Cardiac muscle cell (in vitro differentiated cells and primary cell): Measurements from ENCODE around the gene EML6. TPM values are rescaled to one million over a fixed set of nuclear protein-coding genes. Genes with fewer than 3 reads are reported as not detected.
A peak's percentile ranks its signal among the peaks of the same experiment; 100 is the strongest.

Source experiments
- DNase-seq, 2 donors: peaks; one replicate each; pipeline versions ENCODE4 v3.0.0 to v3.0.0-alpha.2; 2010 to 2017; ENCODE audit warnings: low read depth in 1 of 2, low spot score in 1 of 2
- H3K27ac ChIP-seq: fragments of 200-600 bp; sonication (generic); 2 replicates; pipeline ENCODE4 v1.5.1; 2016
- H3K27me3 ChIP-seq: fragments of 200-600 bp; sonication (generic); 2 replicates; pipeline ENCODE4 v1.6.0; 2016; ENCODE audit warnings: control low read depth
- H3K36me3 ChIP-seq: fragments of 200-600 bp; sonication (generic); 2 replicates; pipeline ENCODE4 v1.5.1; 2016; ENCODE audit warnings: control low read depth
- H3K4me1 ChIP-seq: fragments of 200-600 bp; sonication (generic); 2 replicates; pipeline ENCODE4 v1.8.1; 2017; ENCODE audit warnings: low read depth, mild to moderate bottlenecking, mixed run types
- H3K4me3 ChIP-seq: fragments of 200-600 bp; sonication (generic); 2 replicates; pipeline ENCODE4 v1.5.1; 2016; ENCODE audit warnings: mild to moderate bottlenecking
- H3K9me3 ChIP-seq: fragments of 200-600 bp; sonication (generic); 2 replicates; pipeline ENCODE4 v1.5.1; 2017; ENCODE audit warnings: low read depth, mild to moderate bottlenecking, control low read depth
- polyA plus RNA-seq: library from polyadenylated mRNA; unstranded; fragments of >200 nt; fragmentation: Nextera tagmentation; extraction: Ambion mirVana; gene quantifications from 2 replicates; pipeline ENCODE4 v1.2.1, GENCODE V29; 2016
- total RNA-seq: library from RNA; depleted of rRNA; stranded (reverse); fragments of >200 nt; gene quantifications from 2 replicates; pipeline ENCODE4 v1.2.3, GENCODE V29; 2016
- TF ChIP-seq, protein P1 (sequence below): IDR thresholded peaks from 2 replicates; pipeline ENCODE4 v1.5.1; 2012; ENCODE audit warnings: low read depth, mild to moderate bottlenecking, low read length

The EML6 gene
- total and polyA plus RNA-seq, 2 experiments from 2014 or later, result 0.89 to 1.3 TPM

DNA sequence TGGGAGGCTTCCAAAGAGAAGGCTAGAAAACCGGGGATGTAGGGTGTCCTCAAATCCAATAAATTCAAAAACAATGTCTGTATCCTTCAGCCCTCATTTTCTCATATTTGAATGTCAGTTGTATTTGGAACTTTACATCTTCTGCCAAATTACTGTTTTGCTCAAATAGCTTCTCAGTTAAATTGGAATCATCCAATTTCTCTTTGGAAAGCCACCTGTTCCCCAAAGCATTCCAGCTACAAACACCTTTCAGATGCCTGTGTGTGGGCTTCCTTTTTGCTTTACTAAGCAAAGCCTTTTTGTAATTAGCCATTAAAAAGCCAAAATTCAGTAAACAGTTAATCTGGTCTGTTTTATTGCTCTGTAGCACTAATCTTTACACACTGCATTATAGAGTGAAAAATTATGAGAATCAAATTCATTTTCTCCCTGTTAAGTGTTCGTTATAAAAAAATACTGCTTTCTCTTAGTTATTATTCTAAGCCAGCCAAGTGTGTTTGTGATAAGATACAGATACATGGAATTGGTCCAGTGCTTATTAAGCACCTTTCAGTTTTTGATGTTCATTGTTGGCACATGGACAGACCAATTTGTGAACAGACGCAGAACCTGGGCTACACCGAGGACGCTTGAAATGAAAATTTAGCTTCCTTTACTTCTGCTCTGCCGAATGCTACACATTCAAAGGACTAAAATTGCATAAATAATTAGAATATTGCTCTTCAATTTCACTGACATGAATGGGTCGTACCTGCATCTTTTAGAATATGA lies 175.2 kb downstream of the EML6 start:
- DNase-seq, result no peak
- Histone ChIP-seq H3K4me1 (no peaks in the 10 kb centered on the region), H3K4me3 (no peak overlapping the region), H3K27me3 (peaks cover 16% of the 10 kb centered on the region), H3K27ac (no peak overlapping the region), H3K9me3 (no peaks in the 10 kb centered on the region), H3K36me3 (no peaks in the 10 kb centered on the region)
- TF ChIP-seq, protein P1, sequence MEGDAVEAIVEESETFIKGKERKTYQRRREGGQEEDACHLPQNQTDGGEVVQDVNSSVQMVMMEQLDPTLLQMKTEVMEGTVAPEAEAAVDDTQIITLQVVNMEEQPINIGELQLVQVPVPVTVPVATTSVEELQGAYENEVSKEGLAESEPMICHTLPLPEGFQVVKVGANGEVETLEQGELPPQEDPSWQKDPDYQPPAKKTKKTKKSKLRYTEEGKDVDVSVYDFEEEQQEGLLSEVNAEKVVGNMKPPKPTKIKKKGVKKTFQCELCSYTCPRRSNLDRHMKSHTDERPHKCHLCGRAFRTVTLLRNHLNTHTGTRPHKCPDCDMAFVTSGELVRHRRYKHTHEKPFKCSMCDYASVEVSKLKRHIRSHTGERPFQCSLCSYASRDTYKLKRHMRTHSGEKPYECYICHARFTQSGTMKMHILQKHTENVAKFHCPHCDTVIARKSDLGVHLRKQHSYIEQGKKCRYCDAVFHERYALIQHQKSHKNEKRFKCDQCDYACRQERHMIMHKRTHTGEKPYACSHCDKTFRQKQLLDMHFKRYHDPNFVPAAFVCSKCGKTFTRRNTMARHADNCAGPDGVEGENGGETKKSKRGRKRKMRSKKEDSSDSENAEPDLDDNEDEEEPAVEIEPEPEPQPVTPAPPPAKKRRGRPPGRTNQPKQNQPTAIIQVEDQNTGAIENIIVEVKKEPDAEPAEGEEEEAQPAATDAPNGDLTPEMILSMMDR, result no peak

DNA sequence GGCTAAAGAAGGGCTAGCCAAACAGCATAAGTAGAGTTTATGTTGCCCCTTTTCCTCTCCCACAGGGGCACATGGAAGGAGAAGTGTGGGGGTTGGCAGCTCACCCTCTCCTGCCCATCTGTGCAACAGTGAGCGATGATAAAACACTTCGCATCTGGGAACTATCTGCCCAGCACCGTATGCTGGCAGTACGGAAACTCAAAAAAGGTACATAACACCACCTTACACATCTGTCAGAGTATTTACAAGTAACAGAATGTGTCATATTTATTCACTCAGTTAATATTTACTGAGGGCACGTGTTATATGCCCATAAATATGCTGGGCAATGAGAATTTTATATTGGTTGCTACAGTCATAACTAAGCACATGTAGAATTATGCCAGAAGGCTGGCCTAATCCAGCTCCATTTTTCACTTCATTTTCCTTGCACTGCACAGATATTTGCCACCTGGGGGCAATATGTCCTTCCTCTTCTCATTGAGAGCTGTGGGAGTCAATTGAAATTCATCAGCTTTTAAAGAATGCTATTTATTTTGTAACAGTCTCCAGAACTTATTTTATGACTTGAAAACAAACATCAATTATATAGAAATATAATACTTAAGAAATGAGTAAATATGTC lies 176.2 kb downstream of the EML6 start:
- Histone ChIP-seq H3K4me3 (no peak overlapping the region), H3K36me3 (no peaks in the 10 kb centered on the region), H3K27me3 (peaks cover 16% of the 10 kb centered on the region), H3K9me3 (no peaks in the 10 kb centered on the region), H3K4me1 (no peaks in the 10 kb centered on the region), H3K27ac (no peak overlapping the region)
- TF ChIP-seq, protein P1, result peak; percentile 71
- peak; percentile 59 to 76 for DNase-seq

DNA sequence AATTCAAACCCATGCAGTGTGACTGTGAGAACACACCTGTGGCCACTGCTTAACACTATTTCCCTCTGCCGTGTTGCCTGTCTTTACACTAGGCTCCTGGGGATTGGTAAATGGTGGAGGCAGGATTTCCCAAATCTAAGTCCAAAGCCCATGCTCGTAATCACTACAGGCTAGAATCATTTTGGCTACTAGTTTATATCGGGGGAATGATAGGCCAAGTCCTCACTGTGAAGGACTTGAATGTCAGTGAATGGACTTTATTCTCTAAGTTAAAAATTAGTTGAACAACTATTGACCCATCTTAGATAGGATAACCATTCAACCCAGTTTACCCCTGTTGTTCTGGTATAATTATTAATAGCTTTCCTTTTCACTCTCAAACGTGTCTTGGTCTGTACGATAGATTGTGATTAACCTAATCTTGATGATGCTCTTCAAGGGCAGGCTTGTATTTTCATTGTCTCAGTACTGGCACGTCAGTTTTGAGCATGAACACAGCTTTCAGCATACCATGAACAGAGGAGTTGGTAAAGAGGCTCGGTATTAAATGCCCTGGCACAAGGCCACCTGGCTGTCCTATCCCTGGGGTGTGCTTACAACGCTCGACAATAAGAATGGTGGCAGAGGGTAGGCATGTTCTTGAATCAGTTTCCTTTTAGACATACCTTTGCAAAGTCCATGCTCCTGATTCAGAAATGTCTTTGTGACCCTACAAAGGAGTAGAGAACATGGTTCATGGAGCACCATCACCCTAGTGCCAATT lies 177.9 kb downstream of the EML6 start:
- TF ChIP-seq, protein P1, result no peak
- H3K27ac ChIP-seq, result no peak overlapping the region
- no peaks in the 10 kb centered on the region for H3K36me3 ChIP-seq
- no peaks in the 10 kb centered on the region for H3K4me1 ChIP-seq
- H3K27me3 ChIP-seq, result peaks cover 16% of the 10 kb centered on the region
- no peak overlapping the region for H3K4me3 ChIP-seq
- H3K9me3 ChIP-seq, result no peaks in the 10 kb centered on the region
- DNase-seq, result no peak

DNA sequence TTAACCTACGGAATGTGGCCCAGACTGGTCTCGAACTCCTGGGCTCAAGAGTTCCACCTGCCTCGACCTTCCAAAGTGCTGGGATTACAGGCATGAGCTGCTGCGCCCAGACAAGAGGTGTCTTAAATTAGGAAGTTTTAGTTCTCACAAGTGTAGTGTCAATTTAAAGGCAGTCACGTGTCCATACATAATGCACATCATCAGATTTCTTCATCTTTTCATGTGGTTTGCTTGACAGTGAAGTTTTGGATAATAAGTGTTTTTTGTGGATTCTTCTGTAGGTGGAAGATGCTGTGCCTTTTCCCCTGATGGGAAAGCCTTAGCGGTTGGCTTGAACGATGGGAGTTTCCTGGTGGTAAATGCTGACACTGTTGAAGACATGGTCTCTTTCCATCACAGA lies 179.3 kb downstream of the EML6 start:
- Histone ChIP-seq H3K27ac (no peak overlapping the region), H3K4me3 (no peak overlapping the region), H3K27me3 (peaks cover 14% of the 10 kb centered on the region), H3K4me1 (no peaks in the 10 kb centered on the region), H3K9me3 (no peaks in the 10 kb centered on the region), H3K36me3 (no peaks in the 10 kb centered on the region)
- TF ChIP-seq, protein P1, result no peak
- no peak for DNase-seq

DNA sequence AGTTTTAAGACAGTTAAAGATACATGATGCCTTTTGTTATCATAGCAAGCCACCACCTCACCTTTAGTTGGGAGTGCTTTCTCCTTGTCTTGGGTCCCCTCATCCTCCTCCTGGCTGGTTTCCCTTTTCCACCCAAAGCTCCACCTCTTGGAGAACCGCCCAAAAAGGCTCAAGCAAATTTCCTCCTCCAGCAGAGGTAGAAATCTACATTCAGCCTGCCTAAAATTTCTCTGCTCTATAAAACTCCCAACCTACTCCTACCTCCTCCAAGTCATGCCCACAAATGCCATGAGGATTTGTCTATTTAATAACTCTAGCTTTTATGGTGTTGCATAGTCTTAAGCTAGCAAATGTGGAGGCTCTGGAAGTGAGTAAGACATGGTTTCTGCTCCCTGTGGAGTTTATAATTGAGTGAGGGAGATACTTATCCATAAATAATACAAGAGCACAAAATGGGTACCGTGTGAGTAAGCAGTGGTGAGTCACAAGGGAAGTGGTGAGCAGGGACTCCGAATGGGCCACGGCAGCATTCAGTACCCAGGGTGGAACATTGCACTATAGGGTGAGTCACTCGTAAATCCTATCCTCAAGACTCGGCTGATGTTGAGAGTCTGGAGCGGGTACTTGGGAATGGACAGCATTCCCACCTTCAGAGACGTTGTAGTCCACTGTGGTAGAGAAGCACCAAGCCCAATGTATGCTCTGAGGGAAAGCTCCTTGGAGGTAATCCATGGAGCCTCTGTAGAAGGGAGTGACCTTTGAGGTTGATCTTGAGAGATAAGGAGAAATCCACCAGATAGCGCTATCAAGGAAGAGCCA lies 180.5 kb downstream of the EML6 start:
- H3K4me3 ChIP-seq, result no peak overlapping the region
- DNase-seq, result peak in 1 of 2 donors; percentile 94
- TF ChIP-seq, protein P1, result no peak

More for the DNA sequence above, 180.5 kb downstream of the EML6 start:
- Histone ChIP-seq H3K27me3 (peaks cover 9% of the 10 kb centered on the region), H3K27ac (no peak overlapping the region), H3K4me1 (no peaks in the 10 kb centered on the region), H3K36me3 (no peaks in the 10 kb centered on the region), H3K9me3 (no peaks in the 10 kb centered on the region)
